Measurements from ENCODE around the gene UVSSA.
"Not testable (repeated sequence)": the region's sequence is repeated elsewhere in the genome, so short reads cannot be mapped to it uniquely, and the experiment has no call there.

The UVSSA gene

GRCh38 chr4:1370321-1371124, 23.5 kb downstream of the UVSSA start:
- H3F3A ChIP-seq (ENCODE audit: insufficient read depth, low read length): no peaks in the 10 kb centered on the region
- H3K4me2 ChIP-seq (ENCODE audit: low read depth, low read length): no peak overlapping the region
- H3K9me3 ChIP-seq (replicated peaks; ENCODE audit: insufficient read depth, low read length): no peaks in the 10 kb centered on the region
- TF ChIP-seq EZH2 (optimal IDR thresholded peaks at IDR 0.05; ENCODE audit: low read depth, low read length) (no peak), EZH2phosphoT487 (IDR thresholded peaks at IDR 0.05; ENCODE audit: low read length) (no peak)
- TF ChIP-seq, protein P1, sequence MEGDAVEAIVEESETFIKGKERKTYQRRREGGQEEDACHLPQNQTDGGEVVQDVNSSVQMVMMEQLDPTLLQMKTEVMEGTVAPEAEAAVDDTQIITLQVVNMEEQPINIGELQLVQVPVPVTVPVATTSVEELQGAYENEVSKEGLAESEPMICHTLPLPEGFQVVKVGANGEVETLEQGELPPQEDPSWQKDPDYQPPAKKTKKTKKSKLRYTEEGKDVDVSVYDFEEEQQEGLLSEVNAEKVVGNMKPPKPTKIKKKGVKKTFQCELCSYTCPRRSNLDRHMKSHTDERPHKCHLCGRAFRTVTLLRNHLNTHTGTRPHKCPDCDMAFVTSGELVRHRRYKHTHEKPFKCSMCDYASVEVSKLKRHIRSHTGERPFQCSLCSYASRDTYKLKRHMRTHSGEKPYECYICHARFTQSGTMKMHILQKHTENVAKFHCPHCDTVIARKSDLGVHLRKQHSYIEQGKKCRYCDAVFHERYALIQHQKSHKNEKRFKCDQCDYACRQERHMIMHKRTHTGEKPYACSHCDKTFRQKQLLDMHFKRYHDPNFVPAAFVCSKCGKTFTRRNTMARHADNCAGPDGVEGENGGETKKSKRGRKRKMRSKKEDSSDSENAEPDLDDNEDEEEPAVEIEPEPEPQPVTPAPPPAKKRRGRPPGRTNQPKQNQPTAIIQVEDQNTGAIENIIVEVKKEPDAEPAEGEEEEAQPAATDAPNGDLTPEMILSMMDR (IDR thresholded peaks at IDR 0.05; ENCODE audit: low read length): no peak
- no peaks in the 10 kb centered on the region for H3K4me1 ChIP-seq (ENCODE audit: low read length)
- H4K20me1 ChIP-seq (ENCODE audit: insufficient read depth, low read length): no peaks in the 10 kb centered on the region
- no peaks in the 10 kb centered on the region for H3K36me3 ChIP-seq (replicated peaks; ENCODE audit: insufficient read depth, low read length)
- H3K27ac ChIP-seq (ENCODE audit: low read length): no peak overlapping the region
- H3K79me2 ChIP-seq (ENCODE audit: low read length): no peaks in the 10 kb centered on the region
- DNase-seq: no peak
- H3K4me3 ChIP-seq (ENCODE audit: low read length): no peak overlapping the region
- H2AFZ ChIP-seq (ENCODE audit: low read length): no peak overlapping the region
- no peaks in the 10 kb centered on the region for H3K27me3 ChIP-seq (replicated peaks; ENCODE audit: insufficient read depth, low read length)
- H3K9ac ChIP-seq (ENCODE audit: low read length): no peak overlapping the region
- H3K9me2 ChIP-seq (replicated peaks; ENCODE audit: insufficient read depth, low read length): no peaks in the 10 kb centered on the region

DNA sequence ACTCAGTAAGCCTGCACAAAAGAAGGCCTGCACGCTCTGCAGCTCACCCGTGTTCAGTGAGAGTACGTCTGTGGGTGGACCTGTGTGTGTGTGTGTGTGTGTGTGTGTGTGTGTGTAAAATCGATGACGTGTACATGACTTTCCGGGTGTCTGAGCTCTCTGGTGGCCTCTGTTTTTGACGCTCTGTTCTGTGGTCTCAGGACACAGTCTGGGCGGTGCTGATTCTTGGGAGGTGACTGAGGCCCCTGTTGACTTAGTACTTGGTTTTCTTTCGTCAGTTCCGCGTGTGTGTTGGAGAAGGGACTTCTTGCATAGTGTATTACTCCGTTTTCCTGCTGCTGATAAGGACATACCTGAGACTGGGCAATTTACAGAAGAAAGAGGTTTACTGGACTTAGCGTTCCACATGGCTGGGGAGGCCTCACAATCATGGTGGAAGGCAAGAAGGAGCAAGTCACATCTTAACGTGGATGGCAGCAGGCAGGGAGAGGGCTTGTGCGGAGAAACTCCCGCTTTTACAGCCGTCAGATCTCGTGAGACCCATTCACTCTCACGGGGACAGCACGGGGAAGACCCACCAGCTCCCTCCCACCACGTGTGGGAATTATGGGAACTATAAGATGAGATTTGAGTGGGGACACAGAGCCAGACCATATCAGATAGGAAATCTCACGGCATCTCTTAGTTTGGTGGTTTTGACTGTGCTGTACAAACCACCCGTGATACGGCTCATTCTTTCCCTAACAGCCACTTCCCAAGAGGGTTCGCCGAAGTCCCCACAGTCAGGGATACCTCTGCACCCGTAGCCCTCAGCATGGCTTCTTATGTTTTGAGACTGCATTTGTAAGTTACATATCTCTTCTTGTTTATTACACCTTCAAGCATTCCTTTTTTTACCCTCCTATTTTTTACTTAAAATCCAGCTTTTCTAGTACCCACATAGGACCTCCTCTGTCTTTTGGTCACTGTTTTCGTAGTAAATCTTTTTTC, 24.5 kb downstream of the UVSSA start:
- H3K4me2 ChIP-seq (ENCODE audit: low read depth, low read length): no peak overlapping the region
- H3K9ac ChIP-seq (ENCODE audit: low read length): no peak overlapping the region
- H3K4me3 ChIP-seq (ENCODE audit: low read length): no peak overlapping the region
- TF ChIP-seq EZH2phosphoT487 (IDR thresholded peaks at IDR 0.05; ENCODE audit: low read length): no peak
- TF ChIP-seq EZH2 (optimal IDR thresholded peaks at IDR 0.05; ENCODE audit: low read depth, low read length): no peak
- TF ChIP-seq, protein P1 (IDR thresholded peaks at IDR 0.05; ENCODE audit: low read length): no peak
- no peaks in the 10 kb centered on the region for H3K36me3 ChIP-seq (replicated peaks; ENCODE audit: insufficient read depth, low read length)
- no peaks in the 10 kb centered on the region for H3K27me3 ChIP-seq (replicated peaks; ENCODE audit: insufficient read depth, low read length)
- H3K27ac ChIP-seq (ENCODE audit: low read length): no peak overlapping the region
- H3K79me2 ChIP-seq (ENCODE audit: low read length): no peaks in the 10 kb centered on the region
- no peaks in the 10 kb centered on the region for H3K9me3 ChIP-seq (replicated peaks; ENCODE audit: insufficient read depth, low read length)
- H3F3A ChIP-seq (ENCODE audit: insufficient read depth, low read length): no peaks in the 10 kb centered on the region
- no peaks in the 10 kb centered on the region for H4K20me1 ChIP-seq (ENCODE audit: insufficient read depth, low read length)
- no peaks in the 10 kb centered on the region for H3K4me1 ChIP-seq (ENCODE audit: low read length)
- no peak overlapping the region for H2AFZ ChIP-seq (ENCODE audit: low read length)
- H3K9me2 ChIP-seq (replicated peaks; ENCODE audit: insufficient read depth, low read length): no peaks in the 10 kb centered on the region
- DNase-seq: no peak

DNA sequence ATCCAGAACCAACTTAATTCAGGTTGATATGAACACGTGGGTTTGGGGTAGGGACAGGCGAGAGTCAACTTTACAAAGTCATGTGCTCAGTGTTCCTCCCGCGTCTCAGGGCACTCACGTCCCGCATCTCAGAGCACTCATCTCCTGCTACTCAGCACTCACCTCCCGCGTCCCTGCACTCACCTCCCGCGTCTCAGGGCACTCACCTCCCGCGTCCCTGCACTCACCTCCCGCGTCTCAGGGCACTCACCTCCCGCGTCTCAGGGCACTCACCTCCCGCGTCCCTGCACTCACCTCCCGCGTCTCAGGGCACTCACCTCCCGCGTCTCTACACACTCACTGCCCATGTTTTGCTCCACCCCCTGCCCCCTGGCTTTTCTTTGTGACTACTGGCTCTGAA, 25.6 kb downstream of the UVSSA start:
- H3K27ac ChIP-seq (ENCODE audit: low read length); H2AFZ ChIP-seq (ENCODE audit: low read length); H4K20me1 ChIP-seq (ENCODE audit: insufficient read depth, low read length); H3K36me3 ChIP-seq (replicated peaks; ENCODE audit: insufficient read depth, low read length); H3K9me3 ChIP-seq (replicated peaks; ENCODE audit: insufficient read depth, low read length); H3K4me2 ChIP-seq (ENCODE audit: low read depth, low read length); H3K4me3 ChIP-seq (ENCODE audit: low read length); H3F3A ChIP-seq (ENCODE audit: insufficient read depth, low read length); H3K27me3 ChIP-seq (replicated peaks; ENCODE audit: insufficient read depth, low read length); H3K4me1 ChIP-seq (ENCODE audit: low read length); H3K9me2 ChIP-seq (replicated peaks; ENCODE audit: insufficient read depth, low read length); H3K9ac ChIP-seq (ENCODE audit: low read length); DNase-seq; H3K79me2 ChIP-seq (ENCODE audit: low read length): not testable (repeated sequence)

All from MM.1S (cell line).